HG03571 (cell line): ENCODE measurements around the gene SLCO4C1.

ENCODE experiments used
- ATAC-seq: cut with Tn5 transposase; IDR thresholded peaks from one replicate; pipeline ENCODE4 v1.9.1; 2021; ENCODE audit not compliant: unreplicated experiment

SLCO4C1 gene

GRCh38 chr5:102271759-102272158 lies 24.3 kb downstream of the SLCO4C1 start:
- no peak for ATAC-seq

- no peak for ATAC-seq
Measured at GRCh38 chr5:102270036-102270435, 26.0 kb downstream of the SLCO4C1 start.

- no peak for ATAC-seq
Measured at GRCh38 chr5:102262688-102263087, 33.4 kb downstream of the SLCO4C1 start.

GRCh38 chr5:102249381-102249780 lies 46.7 kb downstream of the SLCO4C1 start:
- ATAC-seq: no peak

DNA sequence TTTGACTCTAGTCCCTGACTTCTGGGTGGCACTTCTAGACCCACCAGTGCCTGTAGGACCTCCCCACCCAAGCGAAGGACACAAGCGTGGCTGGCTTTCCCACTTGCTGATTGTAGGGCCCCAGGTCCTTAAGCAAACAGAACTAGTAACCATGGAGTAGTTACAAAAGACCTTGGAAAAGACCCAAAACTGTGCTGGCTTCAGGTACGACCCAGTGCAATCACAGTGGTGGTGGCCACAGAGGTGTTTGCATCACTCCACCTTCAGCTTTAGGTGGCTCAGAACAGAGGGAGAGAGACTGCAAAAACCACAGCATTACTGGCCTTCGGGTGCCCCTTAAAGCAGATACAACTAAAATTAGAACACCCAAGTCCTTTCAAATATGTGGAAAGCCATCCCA lies 52.9 kb downstream of the SLCO4C1 start:
- ATAC-seq: no peak

- ATAC-seq: no peak
Measured at GRCh38 chr5:102241809-102242421, 54.2 kb downstream of the SLCO4C1 start.

GRCh38 chr5:102231693-102232619 lies 64.1 kb downstream of the SLCO4C1 start:
- ATAC-seq: no peak

GRCh38 chr5:102229685-102230084 lies 66.4 kb downstream of the SLCO4C1 start:
- ATAC-seq: no peak

DNA sequence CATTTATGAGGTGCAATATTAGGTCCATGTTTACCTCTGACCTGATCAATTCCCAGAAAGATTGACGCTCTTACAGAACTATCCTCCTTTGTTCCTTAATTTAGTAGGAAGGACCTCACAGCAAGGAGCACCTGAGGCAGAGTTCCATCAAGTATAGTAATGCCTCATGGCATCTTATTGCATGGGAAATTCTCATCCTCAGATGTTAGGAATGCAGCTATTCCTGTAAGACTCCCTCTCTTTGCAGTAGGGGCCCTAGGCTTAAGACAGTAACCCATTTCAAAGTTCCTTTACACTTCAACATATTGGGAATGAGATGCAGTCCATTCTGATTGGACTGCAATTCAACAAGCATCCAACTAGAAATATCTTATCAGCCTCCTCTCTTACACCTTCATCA lies 69.8 kb downstream of the SLCO4C1 start:
- no peak for ATAC-seq

DNA sequence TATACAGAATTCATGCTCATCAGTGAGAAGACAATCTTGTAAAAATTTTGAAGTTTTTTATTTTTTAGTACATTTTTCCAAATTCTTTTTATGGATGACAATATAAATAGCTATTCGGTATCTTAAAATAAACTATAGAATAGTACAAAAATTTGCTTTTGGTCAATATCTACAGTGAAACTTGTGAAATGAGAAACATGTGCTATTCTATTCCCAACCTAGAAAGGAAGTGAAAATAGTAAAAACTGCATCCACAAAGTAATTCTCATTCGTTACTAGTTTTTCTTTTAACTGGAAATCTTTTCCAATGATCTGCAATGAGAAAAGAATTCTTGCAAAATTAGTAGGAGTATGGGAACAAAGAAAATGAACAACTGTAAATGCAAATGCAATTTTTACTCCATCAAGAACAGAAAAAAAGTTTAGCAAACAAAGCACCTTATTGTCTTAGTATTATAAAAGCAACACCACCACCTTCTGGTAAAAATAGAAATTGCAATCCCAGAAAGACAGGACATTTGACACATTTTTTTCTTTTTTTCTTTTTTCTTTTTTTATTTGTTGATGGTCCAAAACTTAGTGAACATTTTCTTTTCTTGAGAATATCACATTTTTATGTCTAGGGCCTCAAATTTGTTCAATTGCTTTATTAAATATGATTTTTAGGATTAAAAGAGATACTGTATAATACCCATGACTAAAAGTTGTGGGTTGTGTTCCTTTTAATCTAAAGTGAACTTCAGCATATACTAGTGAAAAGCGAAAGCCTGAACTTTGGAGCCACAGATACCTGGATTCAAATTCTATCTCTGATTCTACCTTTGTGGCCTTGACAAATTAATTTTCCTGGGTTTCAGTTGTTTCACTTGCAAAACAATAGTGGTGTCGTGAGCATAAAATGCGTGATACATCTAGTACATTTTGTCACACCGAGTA lies 72.3 kb downstream of the SLCO4C1 start:
- ATAC-seq: no peak

DNA sequence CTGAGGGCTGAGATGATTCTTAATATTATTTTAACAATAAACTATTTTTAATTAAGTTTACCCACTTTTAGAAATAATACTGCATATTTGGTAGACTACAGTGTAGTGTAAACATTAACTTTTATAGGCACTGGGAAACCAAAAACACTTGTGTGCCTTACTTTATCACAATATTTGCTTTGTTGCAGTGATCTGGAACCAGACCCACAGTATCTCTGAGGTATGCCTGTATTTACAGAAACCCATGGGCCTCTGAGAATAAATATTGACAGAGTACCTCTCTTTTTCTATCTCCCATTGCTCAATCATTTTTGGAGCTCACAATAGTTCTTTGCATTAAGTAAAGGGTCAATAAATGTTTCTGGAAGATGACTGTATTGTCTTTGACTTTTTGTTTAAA lies 73.3 kb downstream of the SLCO4C1 start:
- no peak for ATAC-seq

- no peak for ATAC-seq
Measured at GRCh38 chr5:102221949-102222348, 74.1 kb downstream of the SLCO4C1 start.

DNA sequence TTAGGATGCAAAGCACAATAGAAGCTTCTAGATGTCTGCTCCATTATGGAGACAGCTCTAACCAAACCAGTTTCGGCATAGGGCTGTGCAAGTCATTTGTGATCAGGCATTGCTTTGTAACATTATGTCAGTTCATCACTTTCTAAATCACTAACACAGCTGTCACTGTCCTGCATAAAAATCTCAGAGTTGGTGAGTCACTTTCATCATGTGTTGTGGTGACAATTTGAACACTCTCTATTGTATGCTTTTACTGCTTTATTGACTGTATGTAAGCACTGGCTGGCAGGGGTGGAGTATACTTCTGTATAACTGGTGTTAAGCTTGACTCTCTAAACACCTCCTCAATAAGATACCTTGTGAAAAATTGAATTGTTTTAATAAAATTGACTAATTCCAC lies 77.9 kb downstream of the SLCO4C1 start:
- ATAC-seq: no peak

DNA sequence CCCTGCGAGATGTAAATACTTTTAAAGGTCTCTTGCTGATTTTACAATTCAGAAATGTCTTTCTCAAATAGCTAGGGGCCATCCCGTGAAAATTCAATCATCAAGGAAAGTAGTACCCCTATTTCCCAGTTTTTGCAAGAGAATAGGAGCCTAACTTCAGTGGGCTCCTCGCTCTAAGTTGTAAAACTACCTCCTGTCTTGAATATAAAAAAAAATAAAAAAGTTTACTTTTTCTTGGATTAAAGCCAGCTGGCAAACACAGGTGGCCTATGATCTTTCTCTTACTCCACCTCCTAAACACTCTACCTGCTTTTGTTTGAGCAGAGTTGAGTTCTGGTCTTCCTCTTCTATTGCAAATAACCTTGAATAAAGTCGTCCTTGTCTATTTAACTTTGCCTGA lies 79.4 kb downstream of the SLCO4C1 start:
- ATAC-seq: no peak

- ATAC-seq: no peak
Measured at GRCh38 chr5:102211165-102211564, 84.9 kb downstream of the SLCO4C1 start.

DNA sequence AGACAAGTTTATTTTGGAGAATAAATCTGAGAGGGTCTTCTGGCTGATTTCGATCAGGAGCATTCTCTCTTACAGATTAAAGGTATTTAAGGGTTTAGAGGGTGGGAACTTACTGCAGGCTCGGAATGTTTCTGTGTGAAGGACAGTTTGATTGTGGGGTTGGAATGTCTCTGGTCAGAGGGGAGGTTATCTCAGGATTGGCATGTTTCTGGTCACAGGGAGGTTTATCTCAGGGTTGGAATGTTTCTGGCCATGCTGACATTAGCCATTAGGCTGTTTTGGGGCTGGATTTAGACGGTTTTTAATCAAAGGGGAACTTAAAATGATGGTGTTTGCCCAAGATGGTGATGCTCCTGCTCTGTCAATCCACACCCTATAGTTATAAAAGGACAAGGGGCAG lies 95.2 kb downstream of the SLCO4C1 start:
- no peak for ATAC-seq

DNA sequence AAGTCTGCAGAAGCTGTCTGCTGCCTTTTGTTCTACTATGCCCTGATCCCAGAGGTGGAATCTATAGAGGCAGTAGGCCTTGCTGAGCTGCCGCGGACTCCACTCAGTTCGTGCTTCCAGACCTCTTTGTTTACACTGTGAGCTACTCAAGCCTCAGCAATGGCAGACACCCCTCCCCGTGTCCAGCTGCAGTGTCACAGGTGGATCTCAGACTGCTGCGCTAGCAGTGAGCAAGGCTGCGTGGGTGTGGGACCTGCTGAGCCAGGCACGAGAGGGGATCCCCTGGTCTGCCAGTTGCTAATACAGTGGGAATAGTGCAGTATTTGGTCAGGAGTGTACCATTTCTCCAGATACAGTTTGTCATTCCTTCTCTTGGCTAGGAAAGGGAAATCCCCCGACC lies 99.6 kb downstream of the SLCO4C1 start:
- ATAC-seq: no peak
